GM19395 (cell line): Measurements from ENCODE around the gene APPBP2.

Experiments used
- ATAC-seq: cut with Tn5 transposase; IDR thresholded peaks from one replicate; pipeline ENCODE4 v1.9.1; 2021; ENCODE audit warnings: mild to moderate bottlenecking, moderate library complexity; ENCODE audit not compliant: unreplicated experiment

APPBP2 gene

DNA sequence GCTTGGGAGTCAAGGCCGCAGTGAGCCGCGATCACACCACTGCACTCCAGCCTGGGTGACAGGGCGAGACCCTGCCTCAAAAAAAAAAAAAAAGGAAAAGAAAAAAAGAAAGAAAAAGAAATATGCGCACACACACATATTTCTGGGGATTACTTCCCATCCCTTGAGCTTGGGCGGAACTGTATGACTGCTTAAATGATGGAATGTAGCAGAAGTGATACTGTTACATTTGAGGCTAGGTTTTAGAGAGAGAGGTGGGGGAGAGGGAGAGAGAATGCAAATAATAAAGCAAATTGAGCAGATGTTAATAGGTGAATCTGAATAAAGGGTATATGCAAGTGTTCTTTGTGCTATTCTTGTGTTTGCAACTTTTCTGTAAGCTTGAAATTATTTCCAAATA is 122.1 kb downstream of the APPBP2 start:
- no peak for ATAC-seq

DNA sequence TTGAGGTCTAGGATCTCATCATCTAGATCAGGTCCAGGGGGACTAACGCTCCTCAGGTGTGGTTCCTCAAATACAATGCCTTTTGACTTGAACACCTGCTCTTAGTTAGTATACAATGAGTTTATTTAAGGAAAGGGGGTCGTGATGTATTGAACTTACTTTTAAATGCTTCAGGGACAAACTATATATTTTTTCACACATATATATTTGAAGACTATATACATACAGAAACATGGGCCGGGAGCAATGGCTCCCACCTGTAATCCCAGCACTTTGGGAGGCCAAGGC is 122.6 kb downstream of the APPBP2 start:
- ATAC-seq, result no peak

DNA sequence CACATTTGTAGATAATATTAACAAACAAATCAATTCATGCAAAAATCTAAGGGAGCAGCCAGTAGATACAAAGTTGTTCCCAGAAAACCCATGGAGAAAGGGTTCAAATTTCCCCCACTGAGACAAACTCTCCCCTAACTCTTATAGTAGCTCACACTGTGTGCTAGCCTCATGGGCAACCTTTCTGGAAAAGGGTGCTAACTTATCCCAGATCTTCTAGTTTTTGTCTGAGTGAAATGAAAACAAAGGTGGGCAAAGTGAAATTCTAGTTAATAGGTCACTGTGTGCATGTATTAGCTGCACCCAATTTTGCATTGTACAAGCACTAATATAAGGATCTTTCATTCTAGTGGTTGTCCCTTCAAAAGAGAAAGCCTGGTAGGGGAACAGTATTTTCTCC is 124.2 kb downstream of the APPBP2 start:
- ATAC-seq, result no peak

DNA sequence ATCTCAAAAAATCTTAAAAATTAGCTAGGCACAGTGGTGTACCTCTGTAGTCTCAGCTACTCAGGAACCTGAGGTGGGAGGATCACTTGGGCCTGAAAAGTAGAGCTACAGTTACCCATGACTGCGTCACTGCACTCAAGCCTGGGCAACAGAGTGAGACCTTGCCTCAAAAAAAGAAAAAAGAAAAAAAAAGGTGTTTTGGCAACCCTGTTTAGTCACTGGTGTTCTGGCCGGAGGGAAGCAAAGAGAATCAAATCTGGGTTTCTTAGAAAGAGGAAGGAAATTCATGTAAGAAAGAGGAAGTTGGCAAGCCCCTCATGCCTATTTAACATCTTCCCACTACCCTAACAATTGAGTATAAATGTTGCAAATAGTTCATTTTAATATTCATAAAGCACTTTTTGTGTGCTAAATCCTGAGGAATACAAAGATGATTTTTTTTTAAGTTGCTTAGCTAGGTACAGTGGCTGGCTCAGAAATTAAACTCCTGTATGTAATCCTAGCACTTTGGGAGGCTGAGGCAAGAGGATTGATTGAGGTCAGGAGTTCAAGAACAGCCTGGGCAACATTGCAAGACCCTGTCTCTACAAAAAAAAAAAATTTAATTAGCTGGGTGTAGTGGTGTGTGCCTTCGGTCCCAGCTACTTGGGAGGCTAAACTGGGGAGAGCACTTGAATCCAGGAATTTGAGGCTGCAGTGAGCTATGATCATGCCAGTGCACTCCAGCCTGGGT is 127.6 kb downstream of the APPBP2 start:
- peak; percentile 56 for ATAC-seq

GRCh38 chr17:60396412-60396811 is 129.6 kb downstream of the APPBP2 start:
- no peak for ATAC-seq

GRCh38 chr17:60395508-60396065 is 130.5 kb downstream of the APPBP2 start:
- ATAC-seq, result no peak

DNA sequence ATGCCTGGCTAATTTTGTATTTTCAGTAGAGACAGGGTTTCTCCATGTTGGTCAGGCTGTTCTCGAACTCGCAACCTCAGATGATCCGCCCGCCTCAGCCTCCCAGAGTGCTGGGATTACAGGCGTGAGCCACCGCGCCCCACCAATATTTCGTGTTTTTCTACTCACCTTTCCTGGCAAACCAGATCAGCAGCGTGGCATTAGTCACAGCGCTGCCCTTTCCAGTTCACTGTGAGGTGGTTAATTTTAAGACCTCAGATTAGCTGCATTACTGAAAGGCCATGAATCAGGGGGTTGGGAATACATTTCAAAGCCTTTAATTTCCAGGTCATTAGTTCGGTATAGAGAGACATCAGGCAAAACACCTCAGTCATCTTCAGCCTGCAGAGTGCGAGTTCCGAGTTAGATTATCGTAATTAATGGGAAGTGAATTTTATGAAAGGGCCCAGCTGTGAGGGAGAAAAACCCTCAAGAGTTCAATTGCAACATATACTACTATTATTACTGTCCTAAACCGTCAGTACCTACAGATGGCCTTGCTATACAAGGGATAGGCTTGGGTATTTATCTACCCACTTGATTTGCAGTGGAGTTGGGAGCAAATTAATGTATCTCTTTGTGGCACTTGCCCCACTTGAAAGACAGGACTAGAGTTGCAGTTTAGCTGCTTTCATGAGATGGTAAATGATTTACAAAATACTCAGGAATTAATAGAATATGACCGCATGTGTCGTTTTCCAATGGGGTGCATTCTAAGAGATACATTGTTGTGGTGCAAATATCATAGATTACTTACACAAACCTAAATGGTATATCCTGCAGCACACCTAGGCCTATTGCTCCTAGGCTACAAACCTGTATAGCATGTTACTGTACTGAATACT is 132.0 kb downstream of the APPBP2 start:
- no peak for ATAC-seq
